ENCODE data around the gene UPF3A.

Gene UPF3A

DNA sequence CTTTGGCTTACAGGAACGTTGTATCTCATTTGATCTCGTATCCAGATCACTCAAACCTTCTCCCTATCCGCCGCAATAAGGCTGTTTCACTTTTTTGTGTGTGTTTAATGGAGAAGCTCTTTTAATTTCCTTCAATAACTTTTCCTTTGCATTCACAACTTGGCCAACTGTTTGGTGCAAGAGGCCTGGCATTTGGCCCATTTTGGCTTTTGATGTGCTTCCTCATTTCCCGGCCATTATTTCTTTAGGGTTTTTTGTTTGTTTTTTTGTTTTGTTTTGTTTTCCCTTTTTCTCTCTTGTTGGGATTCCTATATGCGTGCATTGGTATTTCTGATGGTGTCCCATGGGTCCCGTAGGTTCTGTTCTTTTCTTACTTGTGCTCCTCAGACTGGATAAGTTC, 6.1 kb upstream of the UPF3A start:
- TF ChIP-seq, protein P1, sequence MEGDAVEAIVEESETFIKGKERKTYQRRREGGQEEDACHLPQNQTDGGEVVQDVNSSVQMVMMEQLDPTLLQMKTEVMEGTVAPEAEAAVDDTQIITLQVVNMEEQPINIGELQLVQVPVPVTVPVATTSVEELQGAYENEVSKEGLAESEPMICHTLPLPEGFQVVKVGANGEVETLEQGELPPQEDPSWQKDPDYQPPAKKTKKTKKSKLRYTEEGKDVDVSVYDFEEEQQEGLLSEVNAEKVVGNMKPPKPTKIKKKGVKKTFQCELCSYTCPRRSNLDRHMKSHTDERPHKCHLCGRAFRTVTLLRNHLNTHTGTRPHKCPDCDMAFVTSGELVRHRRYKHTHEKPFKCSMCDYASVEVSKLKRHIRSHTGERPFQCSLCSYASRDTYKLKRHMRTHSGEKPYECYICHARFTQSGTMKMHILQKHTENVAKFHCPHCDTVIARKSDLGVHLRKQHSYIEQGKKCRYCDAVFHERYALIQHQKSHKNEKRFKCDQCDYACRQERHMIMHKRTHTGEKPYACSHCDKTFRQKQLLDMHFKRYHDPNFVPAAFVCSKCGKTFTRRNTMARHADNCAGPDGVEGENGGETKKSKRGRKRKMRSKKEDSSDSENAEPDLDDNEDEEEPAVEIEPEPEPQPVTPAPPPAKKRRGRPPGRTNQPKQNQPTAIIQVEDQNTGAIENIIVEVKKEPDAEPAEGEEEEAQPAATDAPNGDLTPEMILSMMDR (IDR thresholded peaks at IDR 0.05; ENCODE audit: low read depth, low read length, missing control alignments), result no peak
- in situ Hi-C loops (cut with HindIII; ENCODE audit: low pct_ligation_motif_present, low sequenced_read_pairs), result no loop called here
- DNase-seq, result no peak
- H3K27ac ChIP-seq, result no peak overlapping the region
- H3K36me3 ChIP-seq (replicated peaks), result peaks cover 43% of the 10 kb centered on the region
- H3K27me3 ChIP-seq (replicated peaks), result no peaks in the 10 kb centered on the region
- no peak overlapping the region for H3K4me3 ChIP-seq (ENCODE audit: low read depth, low read length)

DNA sequence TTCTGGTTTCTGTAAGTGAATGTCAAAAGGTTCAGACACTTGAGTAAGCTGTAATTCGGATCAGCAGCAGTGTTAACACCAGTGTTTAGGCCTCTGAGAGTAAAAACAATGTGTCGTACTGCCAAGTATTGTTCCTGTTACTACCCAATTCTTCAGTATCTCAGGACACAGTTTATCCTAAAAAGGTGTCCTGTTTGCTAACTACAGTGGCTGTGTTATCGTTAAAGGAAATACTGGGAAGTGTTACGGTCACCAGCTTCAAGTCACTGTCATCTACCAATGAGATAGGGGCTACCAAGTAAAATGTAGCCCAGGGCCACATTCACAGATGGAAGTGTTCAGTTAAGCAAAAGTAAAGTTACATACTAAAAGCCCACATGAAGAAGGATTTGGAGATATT, 2.3 kb upstream of the UPF3A start:
- in situ Hi-C loops (cut with HindIII; ENCODE audit: low pct_ligation_motif_present, low sequenced_read_pairs), result no loop called here
- H3K36me3 ChIP-seq (replicated peaks), result peaks cover 22% of the 10 kb centered on the region
- H3K27ac ChIP-seq, result no peak overlapping the region
- TF ChIP-seq, protein P1 (IDR thresholded peaks at IDR 0.05; ENCODE audit: low read depth, low read length, missing control alignments), result no peak
- H3K27me3 ChIP-seq (replicated peaks), result no peaks in the 10 kb centered on the region
- H3K4me3 ChIP-seq (ENCODE audit: low read depth, low read length), result no peak overlapping the region
- DNase-seq, result no peak

DNA sequence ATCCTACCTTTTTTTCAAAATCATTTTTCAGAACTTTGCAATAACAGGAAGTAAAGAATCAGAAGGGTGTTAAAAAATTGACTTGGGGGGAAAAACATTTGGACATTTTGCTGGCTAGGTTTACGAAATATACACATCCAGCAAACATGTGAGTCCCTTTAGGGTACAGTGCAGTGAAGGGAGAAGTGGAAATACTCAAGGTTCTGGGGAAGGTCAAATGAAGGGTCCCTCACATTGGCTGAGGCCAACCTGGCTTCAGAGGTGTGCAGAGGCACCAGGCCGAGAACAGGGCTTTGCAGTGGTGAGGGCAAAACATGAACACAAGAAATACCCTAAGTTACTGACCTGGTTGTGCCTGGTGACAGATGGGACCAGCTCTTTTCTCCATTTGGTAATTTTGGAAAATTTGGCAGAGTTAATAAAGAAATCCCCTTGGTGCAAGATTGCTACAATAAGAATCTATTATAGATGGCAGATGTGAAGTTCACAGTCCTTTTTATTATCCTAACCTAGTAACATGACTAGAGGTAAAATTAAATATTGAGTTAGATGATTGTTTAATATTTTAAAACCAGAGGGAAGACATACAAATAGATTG, 1.5 kb upstream of the UPF3A start:
- H3K36me3 ChIP-seq (replicated peaks), result peaks cover 18% of the 10 kb centered on the region
- in situ Hi-C loops (cut with HindIII; ENCODE audit: low pct_ligation_motif_present, low sequenced_read_pairs), result no loop called here
- no peaks in the 10 kb centered on the region for H3K27me3 ChIP-seq (replicated peaks)
- TF ChIP-seq, protein P1 (IDR thresholded peaks at IDR 0.05; ENCODE audit: low read depth, low read length, missing control alignments), result no peak
- DNase-seq, result no peak
- H3K27ac ChIP-seq, result no peak overlapping the region
- no peak overlapping the region for H3K4me3 ChIP-seq (ENCODE audit: low read depth, low read length)

DNA sequence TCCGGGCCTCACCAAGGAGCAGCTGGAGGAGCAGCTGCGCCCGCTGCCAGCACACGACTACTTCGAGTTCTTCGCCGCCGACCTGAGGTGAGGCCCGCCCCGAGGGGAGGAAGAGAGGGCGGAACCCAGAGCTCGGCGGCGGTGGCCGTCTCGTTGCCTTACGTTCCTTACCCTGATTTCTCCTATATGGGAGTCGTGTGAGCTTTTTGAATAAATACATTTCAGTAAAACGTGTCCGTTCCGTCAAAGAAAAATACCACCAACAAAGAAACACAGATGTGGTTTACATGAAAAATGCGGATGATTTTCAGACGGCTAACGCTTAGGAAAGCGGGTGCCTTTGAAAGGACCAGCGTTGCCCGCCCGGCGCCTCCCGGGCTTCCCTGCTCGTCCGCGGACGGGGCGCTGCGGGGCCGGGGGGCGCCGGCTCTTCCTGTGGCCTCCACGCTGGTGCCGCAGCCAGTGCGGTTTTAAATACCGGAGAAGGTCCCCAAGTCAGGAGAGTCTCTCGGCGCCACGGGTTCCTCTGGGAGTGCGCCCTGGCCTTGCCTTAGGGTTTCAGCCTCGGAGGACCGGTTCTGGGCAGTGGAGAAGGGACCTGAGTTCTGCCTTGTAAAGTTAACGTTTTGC, 755 bp downstream of the UPF3A start:
- in situ Hi-C loops (cut with HindIII; ENCODE audit: low pct_ligation_motif_present, low sequenced_read_pairs), result no loop called here
- H3K36me3 ChIP-seq (replicated peaks), result peaks cover 6% of the 10 kb centered on the region
- H3K4me3 ChIP-seq (ENCODE audit: low read depth, low read length), result peak overlapping the region; percentile 76
- DNase-seq, result peak; percentile 17
- TF ChIP-seq, protein P1 (IDR thresholded peaks at IDR 0.05; ENCODE audit: low read depth, low read length, missing control alignments), result no peak
- H3K27ac ChIP-seq, result peak overlapping the region; percentile 99
- H3K27me3 ChIP-seq (replicated peaks), result no peaks in the 10 kb centered on the region

DNA sequence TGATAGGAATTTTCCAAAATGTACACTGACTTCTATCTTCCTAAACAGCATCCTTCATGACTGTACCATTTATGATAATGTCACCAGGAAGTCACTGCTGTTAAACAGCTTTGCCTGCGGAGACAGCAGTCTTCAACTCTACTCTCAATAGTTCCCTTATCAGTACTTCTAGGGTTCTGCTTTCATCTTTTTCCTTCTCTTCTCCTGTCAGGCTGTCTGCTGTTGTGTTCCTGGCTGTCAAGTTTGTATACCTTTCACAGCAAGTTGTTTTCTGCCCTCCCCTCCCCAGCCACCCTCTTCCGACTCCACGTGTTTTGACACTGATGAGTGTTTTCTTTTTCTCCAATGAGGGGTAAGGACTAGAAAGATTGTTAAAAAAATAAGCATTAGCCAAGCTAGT, 2.2 kb downstream of the UPF3A start:
- Histone ChIP-seq H3K4me3 (ENCODE audit: low read depth, low read length) (no peak overlapping the region), H3K27me3 (replicated peaks) (no peaks in the 10 kb centered on the region), H3K36me3 (replicated peaks) (peaks cover 11% of the 10 kb centered on the region), H3K27ac (no peak overlapping the region)
- in situ Hi-C loops (cut with HindIII; ENCODE audit: low pct_ligation_motif_present, low sequenced_read_pairs), result no loop called here
- no peak for DNase-seq
- TF ChIP-seq, protein P1 (IDR thresholded peaks at IDR 0.05; ENCODE audit: low read depth, low read length, missing control alignments), result no peak

DNA sequence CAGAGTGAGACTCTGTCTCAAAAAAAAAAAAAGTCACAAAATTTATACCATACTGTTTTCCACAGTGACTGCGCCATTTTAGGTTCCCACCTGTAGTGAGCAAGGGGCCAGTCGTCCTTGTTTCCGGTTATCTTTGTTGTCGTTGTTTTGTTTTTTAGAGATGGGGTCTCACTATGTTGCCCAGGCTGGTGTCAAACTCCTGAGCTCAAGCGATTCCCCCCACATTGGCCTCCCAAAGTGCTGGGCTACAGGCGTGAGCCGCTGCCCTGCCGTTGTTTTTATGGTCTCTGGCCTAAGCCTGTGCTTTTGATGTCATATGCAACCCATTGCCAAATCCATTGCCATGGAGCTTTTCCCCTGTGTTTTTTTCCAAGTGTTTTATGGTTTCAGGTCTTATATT, 3.3 kb downstream of the UPF3A start:
- in situ Hi-C loops (cut with HindIII; ENCODE audit: low pct_ligation_motif_present, low sequenced_read_pairs), result no loop called here
- Histone ChIP-seq H3K27ac (no peak overlapping the region), H3K36me3 (replicated peaks) (peaks cover 11% of the 10 kb centered on the region), H3K4me3 (ENCODE audit: low read depth, low read length) (no peak overlapping the region), H3K27me3 (replicated peaks) (no peaks in the 10 kb centered on the region)
- TF ChIP-seq, protein P1 (IDR thresholded peaks at IDR 0.05; ENCODE audit: low read depth, low read length, missing control alignments), result no peak
- no peak for DNase-seq
